H1 (cell line): Measurements from ENCODE around the gene METAP1D. TPM values are rescaled to one million over a fixed set of nuclear protein-coding genes. Genes with fewer than 3 reads are reported as not detected.

Source experiments
- CTCF ChIA-PET: fragments of 300-600 bp; sonication (Branson Sonifier 250); formaldehyde crosslinking; loops from one replicate; lab custom pipeline; 2021; ENCODE audit not compliant: partially characterized antibody; lab: Charles Lee
- POLR2A ChIA-PET: fragments of 300-600 bp; sonication (Branson Sonifier 250); formaldehyde crosslinking; loops from one replicate; lab custom pipeline; 2021; ENCODE audit warnings: inconsistent platforms; ENCODE audit not compliant: partially characterized antibody; lab: Charles Lee
- DNase-seq, 2 experiments: peaks; one replicate each; pipeline versions ENCODE4 v3.0.0 to v3.0.0-alpha.2; 2010 to 2022; ENCODE audit warnings: low spot score in 2 of 2, low read depth in 1 of 2, mixed read lengths in 1 of 2
- FAIRE-seq: peaks from 2 replicates; lab custom pipeline; 2011; peaks lifted over from hg19 to GRCh38; lab: Jason Lieb, UNC
- H2AFZ ChIP-seq: 2 replicates; pipeline ENCODE4 v1.8.1; 2012; ENCODE audit warnings: low read length, inconsistent platforms
- H2AK5ac ChIP-seq: 2 replicates; pipeline ENCODE4 v1.6.1; 2013; ENCODE audit warnings: low read depth, low read length
- H2BK120ac ChIP-seq: replicated peaks from 2 replicates; pipeline ENCODE3; 2013; ENCODE audit warnings: low read depth, low read length, inconsistent platforms
- H2BK12ac ChIP-seq: 2 replicates; pipeline ENCODE4 v1.6.1; 2013; ENCODE audit warnings: low read depth, low read length
- H2BK15ac ChIP-seq: 2 replicates; pipeline ENCODE4 v1.6.1; 2013; ENCODE audit warnings: low read length
- H2BK20ac ChIP-seq: 2 replicates; pipeline ENCODE4 v1.6.1; 2013; ENCODE audit warnings: low read length
- H2BK5ac ChIP-seq: 2 replicates; pipeline ENCODE4 v1.6.1; 2013; ENCODE audit warnings: low read depth, low read length
- H3K14ac ChIP-seq: 2 replicates; pipeline ENCODE4 v1.6.1; 2013; ENCODE audit warnings: inconsistent platforms; ENCODE audit not compliant: insufficient read length
- H3K18ac ChIP-seq: 2 replicates; pipeline ENCODE4 v1.6.1; 2013; ENCODE audit warnings: low read length; ENCODE audit errors: extremely low read depth
- H3K23ac ChIP-seq: 2 replicates; pipeline ENCODE4 v1.6.1; 2013; ENCODE audit warnings: inconsistent platforms; ENCODE audit not compliant: insufficient read length
- H3K23me2 ChIP-seq: 2 replicates; pipeline ENCODE4 v1.6.1; 2013; ENCODE audit warnings: low read depth, low read length
- H3K27ac ChIP-seq: 2 replicates; pipeline ENCODE4 v1.6.1; 2011; ENCODE audit warnings: low read depth, low read length, inconsistent platforms
- H3K27me3 ChIP-seq, 4 experiments: replicated peaks in 1 of 4; 1 replicate in 1 of 4; 2 replicates in 3 of 4; pipeline versions ENCODE4 v1.6.1 to v1.8.1; 2011 to 2013; ENCODE audit warnings: low read length in 3 of 4, mild to moderate bottlenecking in 3 of 4, inconsistent platforms in 2 of 4, mixed read lengths in 2 of 4, moderate library complexity in 1 of 4; ENCODE audit not compliant: control insufficient read depth in 3 of 4, insufficient read depth in 3 of 4; ENCODE audit errors: extremely low read depth in 1 of 4
- H3K36me3 ChIP-seq, 4 experiments: 2 replicates each; pipeline versions ENCODE4 v1.6.1 to v1.8.1; 2011 to 2013; ENCODE audit warnings: mild to moderate bottlenecking in 4 of 4, low read length in 3 of 4, moderate library complexity in 2 of 4, control low read depth in 1 of 4, inconsistent platforms in 1 of 4; ENCODE audit not compliant: insufficient read depth in 4 of 4, control insufficient read depth in 2 of 4
- H3K4ac ChIP-seq: replicated peaks from 2 replicates; pipeline ENCODE3; 2013; ENCODE audit warnings: low read length, low read depth, mixed read lengths, inconsistent platforms; ENCODE audit not compliant: insufficient read length
- H3K4me1 ChIP-seq, 4 experiments: replicated peaks in 1 of 4; 1 replicate in 1 of 4; 2 replicates in 3 of 4; pipeline versions ENCODE4 v1.6.1 to v1.8.1; 2011 to 2013; ENCODE audit warnings: low read length in 3 of 4, inconsistent platforms in 2 of 4, mixed read lengths in 1 of 4; ENCODE audit not compliant: insufficient read depth in 4 of 4, control insufficient read depth in 3 of 4
- H3K4me2 ChIP-seq, 2 experiments: 2 replicates each; pipeline versions ENCODE4 v1.6.1 to v1.8.1; 2011 to 2013; ENCODE audit warnings: low read depth in 2 of 2, low read length in 2 of 2, control low read depth in 1 of 2, inconsistent platforms in 1 of 2, mild to moderate bottlenecking in 1 of 2; ENCODE audit not compliant: insufficient read depth in 1 of 2
- H3K4me3 ChIP-seq, 4 experiments: fragments of 200-600, 300-600 bp in 1 of 4; sonication (generic), shearing (Covaris generic), sonication (Bioruptor Twin) in 1 of 4; 2 replicates each; pipeline versions ENCODE4 v1.5.1 to v1.8.1; 2011 to 2016; ENCODE audit warnings: low read length in 4 of 4, low read depth in 3 of 4, control low read depth in 2 of 4, inconsistent platforms in 2 of 4, mild to moderate bottlenecking in 2 of 4, mixed read lengths in 1 of 4, moderate library complexity in 1 of 4; ENCODE audit not compliant: insufficient read depth in 2 of 4; ENCODE audit errors: extremely low read depth in 1 of 4
- H3K56ac ChIP-seq: replicated peaks from 2 replicates; pipeline ENCODE3; 2013; ENCODE audit warnings: low read depth, mild to moderate bottlenecking, mixed read lengths, low read length, inconsistent platforms; ENCODE audit not compliant: insufficient read length
- H3K79me1 ChIP-seq: 2 replicates; pipeline ENCODE4 v1.6.1; 2013; ENCODE audit warnings: low read depth, low read length, control low read depth
- H3K79me2 ChIP-seq, 2 experiments: 2 replicates each; pipeline versions ENCODE4 v1.6.1 to v1.8.1; 2012 to 2013; ENCODE audit warnings: low read length in 2 of 2, mild to moderate bottlenecking in 2 of 2, inconsistent platforms in 1 of 2; ENCODE audit not compliant: insufficient read depth in 2 of 2, control insufficient read depth in 1 of 2
- H3K9ac ChIP-seq, 4 experiments: replicated peaks in 1 of 4; 1 replicate in 1 of 4; 2 replicates in 3 of 4; pipeline versions ENCODE4 v1.6.1 to v1.8.1; 2011 to 2013; ENCODE audit warnings: low read depth in 3 of 4, low read length in 3 of 4, control low read depth in 2 of 4, mild to moderate bottlenecking in 2 of 4, moderate library complexity in 2 of 4, inconsistent platforms in 1 of 4; ENCODE audit errors: extremely low read depth in 1 of 4
- H3K9me3 ChIP-seq, 2 experiments: 2 replicates each; pipeline versions ENCODE4 v1.6.1 to v1.8.1; 2012 to 2013; ENCODE audit warnings: mild to moderate bottlenecking in 2 of 2, moderate library complexity in 2 of 2, control low read depth in 1 of 2, inconsistent platforms in 1 of 2, low read depth in 1 of 2, low read length in 1 of 2, mixed read lengths in 1 of 2; ENCODE audit not compliant: insufficient read depth in 2 of 2
- H4K20me1 ChIP-seq, 2 experiments: replicated peaks in 1 of 2; 2 replicates each; pipeline versions ENCODE3 to v1.8.1; 2011 to 2013; ENCODE audit warnings: inconsistent platforms in 2 of 2, low read length in 2 of 2, mild to moderate bottlenecking in 1 of 2; ENCODE audit not compliant: insufficient read depth in 2 of 2, control insufficient read depth in 1 of 2
- H4K5ac ChIP-seq: 2 replicates; pipeline ENCODE4 v1.6.1; 2013; ENCODE audit warnings: low read length, low read depth, mixed read lengths, inconsistent platforms; ENCODE audit not compliant: insufficient read length
- H4K8ac ChIP-seq: 2 replicates; pipeline ENCODE4 v1.8.0; 2013; ENCODE audit warnings: mild to moderate bottlenecking, moderate library complexity, low read length, inconsistent platforms; ENCODE audit not compliant: insufficient read depth; ENCODE audit errors: extremely low read depth
- H4K91ac ChIP-seq: replicated peaks from 2 replicates; pipeline ENCODE3; 2013; ENCODE audit warnings: low read length, mixed read lengths, inconsistent platforms; ENCODE audit not compliant: insufficient read length
- BRCA1 ChIP-seq: IDR thresholded peaks from 2 replicates; pipeline ENCODE4 v1.6.1; 2012; ENCODE audit warnings: low read depth, low read length, improper control_type of control experiment
- CBX8 ChIP-seq: fragments of 300-800, 300-1000 bp; sonication (generic); IDR thresholded peaks from 2 replicates; pipeline ENCODE4 v1.7.1; 2016; ENCODE audit warnings: low read depth, low read length, borderline replicate concordance
- CTCF ChIP-seq, 3 experiments: IDR thresholded peaks; 1 replicate in 2 of 3; 2 replicates in 1 of 3; pipeline versions ENCODE4 v1.5.1 to v1.6.1; 2011; ENCODE audit warnings: low read length in 3 of 3, mild to moderate bottlenecking in 3 of 3, inconsistent platforms in 2 of 3, low read depth in 1 of 3, moderate library complexity in 1 of 3; ENCODE audit not compliant: insufficient read depth in 1 of 3; ENCODE audit errors: control extremely low read depth in 1 of 3
- RNF2 ChIP-seq: fragments of 200-900, 300-1000 bp; sonication (generic); IDR thresholded peaks from 2 replicates; pipeline ENCODE4 v1.7.1; 2016; ENCODE audit warnings: borderline replicate concordance, low read depth, mild to moderate bottlenecking, antibody characterized with exemption, low read length; ENCODE audit not compliant: poor library complexity, severe bottlenecking; ENCODE audit errors: missing control alignments
- WGBS, 2 experiments: shearing (Covaris generic) in 1 of 2; methylation state at CpG; one replicate each; pipeline versions ENCODE4 v1.1.6 to v1.1.7; 2013 to 2015; ENCODE audit warnings: low lambda C conversion rate in 2 of 2, mixed read lengths in 2 of 2, inconsistent platforms in 1 of 2, low coverage in 1 of 2, missing lambda C conversion rate in 1 of 2; ENCODE audit not compliant: insufficient replicate concordance in 2 of 2, insufficient coverage in 1 of 2, insufficient read length in 1 of 2; ENCODE audit errors: extremely low coverage in 1 of 2, missing lambda C conversion rate in 1 of 2; 5-methylcytosine and 5-hydroxymethylcytosine counted together
- polyA plus RNA-seq, 7 experiments: library from polyadenylated mRNA; depleted of rRNA in 3 of 7; stranded (reverse) in 5 of 7; unstranded in 2 of 7; fragments of >200 nt in 5 of 7; fragments of 200-250 nt in 2 of 7; gene quantifications; 1 replicate in 5 of 7; 2 replicates in 1 of 7; 4 replicates in 1 of 7; pipeline versions ENCODE4 v1.2.1 to v1.2.3, GENCODE V29; 2011 to 2013; ENCODE audit warnings: missing spikeins in 2 of 7, mixed read lengths in 2 of 7
- total RNA-seq: library from RNA; stranded (reverse); fragmentation: NEBNext Ultra II Directional; extraction: Animal tissue kit (Norgen Biotek cat#: 25700); gene quantifications from 2 replicates; pipeline ENCODE4 v1.2.1, GENCODE V29; 2021

METAP1D gene
- total and polyA plus RNA-seq, 2 of the 8 experiments (the other 6 are each of a cell fraction or from before 2014, with no cell fraction given): 3.9 to 6.2 TPM

GRCh38 chr2:172083628-172084394, 84.1 kb downstream of the METAP1D start:
- Histone ChIP-seq H3K9me3 (no peaks in the 10 kb centered on the region), H3K4me3 (peak overlapping the region in 3 of 4 experiments; percentile 47 to 66 (median 59); a peak in 6 of 8 replicates), H3K4me1 (peaks cover 2 to 61% (median 31%) of the 10 kb centered on the region in 4 experiments), H2BK15ac (0 out of 2 replicates have a peak overlapping the region, but pooled peaks have one; percentile 46), H2BK120ac (no peak overlapping the region), H3K4ac (no peak overlapping the region), H3K18ac (0 out of 2 replicates have a peak overlapping the region, but pooled peaks have one; percentile 48), H4K8ac (no peak overlapping the region), H2BK5ac (no peak overlapping the region), H2BK12ac (peak overlapping the region; percentile 55; the same call in 1 of the 2 replicates), H2AFZ (no peak overlapping the region), H3K36me3 (no peaks in the 10 kb centered on the region), H2BK20ac (no peak overlapping the region), H3K27me3 (peaks cover 89 to 100% (median 99%) of the 10 kb centered on the region in 4 experiments), H3K14ac (no peak overlapping the region), H3K23ac (no peak overlapping the region), H4K20me1 (peaks cover 20 to 42% of the 10 kb centered on the region in 2 experiments), H3K4me2 (peak overlapping the region; percentile 78 to 84), H3K27ac (no peak overlapping the region), H4K5ac (no peak overlapping the region), H3K56ac (no peak overlapping the region), H4K91ac (no peak overlapping the region), H3K9ac (no peak overlapping the region), H2AK5ac (0 out of 2 replicates have a peak overlapping the region, but pooled peaks have one; percentile 40), H3K79me1 (no peaks in the 10 kb centered on the region), H3K79me2 (no peaks in the 10 kb centered on the region), H3K23me2 (peaks cover 14% of the 10 kb centered on the region; the same call in 1 of the 2 replicates)
- POLR2A ChIA-PET: interaction anchor here (0.6 to 14.0 kb wide), 3 partner anchors 9 to 586 kb away, joined by 3 to 184 read pairs (median 4); partner anchors contain the start of gene DLX2
- DNase-seq (peak in 1 of 2 experiments; percentile 72), FAIRE-seq (no peak)
- TF ChIP-seq RNF2 (peak; percentile 56), CBX8 (peak; percentile 67; the same call in 1 of the 2 replicates), BRCA1 (no peak), CTCF (IDR thresholded peaks at IDR 0.05; ENCODE audit: control extremely low read depth in 1 of 3, insufficient read depth in 1 of 3, low read depth in 1 of 3, low read length in 3 of 3) (no peak)
- CTCF ChIA-PET: interaction anchor here (0.6 to 2.6 kb wide), 3 partner anchors 17 to 138 kb away, joined by 3 to 19 read pairs (median 3); partner anchors contain the start of gene DLX2
- 4% methylated on average over 23 of the region's 23 CpGs; no CpG with 5 or more reads in 1 of the 2 experiments for WGBS, 2 experiments
